C4-2B (cell line): ENCODE data around the gene MYO15A.

Source experiments
- ZFX ChIP-seq: fragments of 450-650 bp; IDR thresholded peaks from 2 replicates; pipeline ENCODE4 v1.6.1; 2017
- TF ChIP-seq, protein P1 (sequence below): fragments of 450-650 bp; conservative IDR thresholded peaks from 2 replicates; pipeline ENCODE4 v1.5.1; 2017; ENCODE audit warnings: mild to moderate bottlenecking

DNA sequence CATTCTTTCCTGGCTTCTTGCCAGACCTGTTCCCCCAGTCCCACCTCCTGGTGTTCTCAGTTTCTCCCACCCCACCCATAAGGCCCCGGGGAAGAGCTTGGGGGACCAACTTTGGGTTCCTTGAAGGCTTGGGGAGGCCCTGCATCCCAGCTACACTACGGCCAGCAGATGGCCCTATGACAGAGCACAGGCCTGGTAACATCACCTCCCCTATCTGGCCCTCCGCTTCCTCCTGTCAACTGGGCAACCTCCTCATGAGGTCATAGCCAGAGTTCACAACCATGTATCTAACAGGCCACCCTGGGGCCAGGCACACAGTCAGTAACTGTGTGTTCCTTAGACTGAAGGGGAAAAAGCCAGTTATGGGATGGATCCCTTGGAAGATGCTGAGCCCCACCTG is 31.4 kb downstream of the MYO15A start:
- TF ChIP-seq, protein P1, sequence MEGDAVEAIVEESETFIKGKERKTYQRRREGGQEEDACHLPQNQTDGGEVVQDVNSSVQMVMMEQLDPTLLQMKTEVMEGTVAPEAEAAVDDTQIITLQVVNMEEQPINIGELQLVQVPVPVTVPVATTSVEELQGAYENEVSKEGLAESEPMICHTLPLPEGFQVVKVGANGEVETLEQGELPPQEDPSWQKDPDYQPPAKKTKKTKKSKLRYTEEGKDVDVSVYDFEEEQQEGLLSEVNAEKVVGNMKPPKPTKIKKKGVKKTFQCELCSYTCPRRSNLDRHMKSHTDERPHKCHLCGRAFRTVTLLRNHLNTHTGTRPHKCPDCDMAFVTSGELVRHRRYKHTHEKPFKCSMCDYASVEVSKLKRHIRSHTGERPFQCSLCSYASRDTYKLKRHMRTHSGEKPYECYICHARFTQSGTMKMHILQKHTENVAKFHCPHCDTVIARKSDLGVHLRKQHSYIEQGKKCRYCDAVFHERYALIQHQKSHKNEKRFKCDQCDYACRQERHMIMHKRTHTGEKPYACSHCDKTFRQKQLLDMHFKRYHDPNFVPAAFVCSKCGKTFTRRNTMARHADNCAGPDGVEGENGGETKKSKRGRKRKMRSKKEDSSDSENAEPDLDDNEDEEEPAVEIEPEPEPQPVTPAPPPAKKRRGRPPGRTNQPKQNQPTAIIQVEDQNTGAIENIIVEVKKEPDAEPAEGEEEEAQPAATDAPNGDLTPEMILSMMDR, result no peak
- no peak for TF ChIP-seq ZFX
